HepG2 (cell line): ENCODE measurements around the gene LMAN2. TPM values are rescaled to one million over a fixed set of nuclear protein-coding genes. Genes with fewer than 3 reads are reported as not detected.

ENCODE experiments used
- ATF7 ChIP-seq, 2 experiments: fragments of 450-650 bp in 1 of 2; sonication (generic) in 1 of 2; formaldehyde crosslinking in 1 of 2; IDR thresholded peaks; 2 replicates each; pipeline versions ENCODE4 v1.4.0 to v1.6.1; 2016 to 2020; ENCODE audit warnings: antibody characterized with exemption in 1 of 2, mild to moderate bottlenecking in 1 of 2, missing genetic modification reagents in 1 of 2
- CBX2 ChIP-seq, 2 experiments: fragments of 200-600 bp in 1 of 2; sonication (generic); formaldehyde crosslinking in 1 of 2; IDR thresholded peaks; 2 replicates each; pipeline versions ENCODE4 v1.7.0 to v1.8.1; 2018 to 2022; ENCODE audit warnings: low read depth in 2 of 2, low read length in 1 of 2, mild to moderate bottlenecking in 1 of 2, missing genetic modification reagents in 1 of 2
- ELK4 ChIP-seq: sonication (generic); formaldehyde crosslinking; IDR thresholded peaks from 2 replicates; pipeline ENCODE4 v1.9.0; 2021; ENCODE audit warnings: missing genetic modification reagents, borderline replicate concordance
- FOXO4 ChIP-seq: sonication (generic); formaldehyde crosslinking; conservative IDR thresholded peaks from 2 replicates; pipeline ENCODE4 v1.8.1; 2023; ENCODE audit warnings: missing genetic modification reagents
- GPBP1L1 ChIP-seq: sonication (generic); formaldehyde crosslinking; IDR thresholded peaks from 2 replicates; pipeline ENCODE4 v1.5.0; 2020; ENCODE audit warnings: mild to moderate bottlenecking, missing genetic modification reagents
- HDAC2 ChIP-seq: sonication (generic); formaldehyde crosslinking; IDR thresholded peaks from 2 replicates; pipeline ENCODE4 v1.4.0; 2020; ENCODE audit warnings: missing genetic modification reagents
- MAFG ChIP-seq: sonication (generic); formaldehyde crosslinking; IDR thresholded peaks from 2 replicates; pipeline ENCODE4 v1.5.1; 2020; ENCODE audit warnings: mild to moderate bottlenecking, missing genetic modification reagents
- NFAT5 ChIP-seq: sonication (generic); formaldehyde crosslinking; IDR thresholded peaks from 2 replicates; pipeline ENCODE4 v1.4.0; 2020; ENCODE audit warnings: missing genetic modification reagents
- NFE2L1 ChIP-seq: sonication (generic); formaldehyde crosslinking; IDR thresholded peaks from 2 replicates; pipeline ENCODE4 v1.4.0; 2020; ENCODE audit warnings: missing genetic modification reagents, mild to moderate bottlenecking, borderline replicate concordance
- PAF1 ChIP-seq: IDR thresholded peaks from 2 replicates; pipeline ENCODE4 v1.6.1; 2016; ENCODE audit warnings: missing genetic modification reagents, missing compliant biosample characterization
- PREB ChIP-seq: sonication (generic); formaldehyde crosslinking; IDR thresholded peaks from 2 replicates; pipeline ENCODE4 v1.4.0; 2020; ENCODE audit warnings: missing genetic modification reagents
- RORA ChIP-seq: sonication (generic); formaldehyde crosslinking; IDR thresholded peaks from 2 replicates; pipeline ENCODE4 v1.5.0; 2020; ENCODE audit warnings: mild to moderate bottlenecking, missing genetic modification reagents, moderate library complexity
- SIN3B ChIP-seq: fragments of 150-350 bp; IDR thresholded peaks from 2 replicates; pipeline ENCODE4 v1.6.1; 2014; ENCODE audit warnings: low read length
- SMAD3 ChIP-seq: sonication (generic); formaldehyde crosslinking; IDR thresholded peaks from 2 replicates; pipeline ENCODE4 v1.4.0; 2020; ENCODE audit warnings: missing genetic modification reagents
- TP53 ChIP-seq: sonication (generic); formaldehyde crosslinking; conservative IDR thresholded peaks from 2 replicates; pipeline ENCODE4 v1.4.0; 2020; ENCODE audit warnings: missing genetic modification reagents
- ZMYM3 ChIP-seq: sonication (generic); formaldehyde crosslinking; IDR thresholded peaks from 2 replicates; pipeline ENCODE4 v1.5.1; 2020; ENCODE audit warnings: mild to moderate bottlenecking, missing genetic modification reagents
- ZNF292 ChIP-seq: sonication (generic); formaldehyde crosslinking; IDR thresholded peaks from 2 replicates; pipeline ENCODE4 v1.8.1; 2022; ENCODE audit warnings: mild to moderate bottlenecking, low read depth, missing genetic modification reagents, borderline replicate concordance
- ZSCAN12 ChIP-seq: sonication (generic); formaldehyde crosslinking; IDR thresholded peaks from 2 replicates; pipeline ENCODE4 v1.9.0; 2021; ENCODE audit warnings: mild to moderate bottlenecking, missing genetic modification reagents
- polyA plus RNA-seq, 8 experiments: library from polyadenylated mRNA; depleted of rRNA in 3 of 8; stranded (reverse) in 7 of 8; unstranded in 1 of 8; fragments of >200 nt; fragmentation: Illumina TruSeq in 4 of 8; extraction: Trizol in 4 of 8; gene quantifications; 2 replicates each; pipeline versions ENCODE4 v1.2.1 to v1.2.3, GENCODE V29; 2011 to 2016; ENCODE audit warnings: low read depth in 4 of 8, missing spikeins in 1 of 8, mixed read lengths in 1 of 8; ENCODE audit not compliant: insufficient read depth in 1 of 8
- total RNA-seq, 5 experiments: library from RNA; depleted of rRNA; stranded (reverse); fragments of >200 nt; fragmentation: Illumina TruSeq; extraction: Trizol; gene quantifications; 2 replicates each; pipeline ENCODE4 v1.2.3, GENCODE V29; 2016; ENCODE audit warnings: low read depth in 1 of 5

Gene LMAN2
- total and polyA plus RNA-seq, 2 of the 13 experiments (the other 11 are each of a cell fraction or from before 2014, with no cell fraction given) = 191 to 197 TPM

- TF ChIP-seq GPBP1L1 (no peak), TP53 (CRISPR knock-in tag) (no peak), ELK4 (no peak), SIN3B (no peak), RORA (CRISPR knock-in tag) (no peak), SMAD3 (CRISPR knock-in tag) (no peak), CBX2 (IDR thresholded peaks at IDR 0.05; ENCODE audit: low read depth, low read length) (no peak), CBX2 (CRISPR knock-in tag; IDR thresholded peaks at IDR 0.05; ENCODE audit: low read depth) (no peak), NFE2L1 (CRISPR knock-in tag) (no peak), ATF7 (IDR thresholded peaks at IDR 0.05) (no peak), ATF7 (CRISPR knock-in tag; IDR thresholded peaks at IDR 0.05) (no peak), MAFG (CRISPR knock-in tag) (no peak), NFAT5 (CRISPR knock-in tag) (no peak), ZMYM3 (CRISPR knock-in tag) (peak; percentile 92), ZNF292 (CRISPR knock-in tag) (no peak), FOXO4 (CRISPR knock-in tag) (0 out of 2 replicates have a peak, but pooled peaks have one; percentile 41), PREB (CRISPR knock-in tag) (no peak), HDAC2 (CRISPR knock-in tag) (peak; percentile 34; the same call in 1 of the 2 replicates), ZSCAN12 (CRISPR knock-in tag) (no peak), PAF1 (CRISPR knock-in tag) (no peak)
These were observed 12.1 kb upstream of the LMAN2 start (continued) for GRCh38 chr5:177363565-177363964.
